ENCODE results near the gene SDK1. TPM values are rescaled to one million over a fixed set of nuclear protein-coding genes. Genes with fewer than 3 reads are reported as not detected.

The SDK1 gene
- total RNA-seq, 4 donors from 2014 or later, result 1.3 to 5.0 (median 2.0) TPM

GRCh38 chr7:3795141-3795540, 494.1 kb downstream of the SDK1 start:
- DNase-seq, result no peak
- Histone ChIP-seq H3K4me1 (no peaks in the 10 kb centered on the region), H3K9me3 (no peaks in the 10 kb centered on the region), H3K27me3 (no peaks in the 10 kb centered on the region), H3K36me3 (no peaks in the 10 kb centered on the region), H3K27ac (no peak overlapping the region), H3K4me3 (replicated peaks in 1 of 3) (no peak overlapping the region)
- WGBS, 2 donors, result 90 to 94% methylated on average over 4 of the region's 4 CpGs
- TF ChIP-seq CTCF (IDR thresholded peaks at IDR 0.05) (no peak), POLR2A (IDR thresholded peaks at IDR 0.05) (no peak)
- intact Hi-C loops (cut with DNase I), result no loop called here

GRCh38 chr7:3795781-3796180, 494.7 kb downstream of the SDK1 start:
- no peaks in the 10 kb centered on the region for H3K27me3 ChIP-seq
- no peak overlapping the region for H3K4me3 ChIP-seq (replicated peaks in 1 of 3)
- no peak for TF ChIP-seq CTCF (IDR thresholded peaks at IDR 0.05)
- TF ChIP-seq POLR2A (IDR thresholded peaks at IDR 0.05), result no peak
- WGBS, 2 donors, result 82 to 87% methylated on average over 3 of the region's 3 CpGs
- DNase-seq, result no peak
- H3K4me1 ChIP-seq, result no peaks in the 10 kb centered on the region
- no peaks in the 10 kb centered on the region for H3K36me3 ChIP-seq
- H3K9me3 ChIP-seq, result no peaks in the 10 kb centered on the region
- intact Hi-C loops (cut with DNase I), result no loop called here
- no peak overlapping the region for H3K27ac ChIP-seq

GRCh38 chr7:3805151-3805550, 504.1 kb downstream of the SDK1 start:
- no peaks in the 10 kb centered on the region for H3K36me3 ChIP-seq
- no peak for DNase-seq
- no peak overlapping the region for H3K4me3 ChIP-seq (replicated peaks in 1 of 3)
- 83 to 91% methylated on average over 3 of the region's 3 CpGs for WGBS, 2 donors
- H3K4me1 ChIP-seq, result no peaks in the 10 kb centered on the region
- H3K9me3 ChIP-seq, result no peaks in the 10 kb centered on the region
- no peak overlapping the region for H3K27ac ChIP-seq
- TF ChIP-seq CTCF (IDR thresholded peaks at IDR 0.05), result no peak
- no peak for TF ChIP-seq POLR2A (IDR thresholded peaks at IDR 0.05)
- H3K27me3 ChIP-seq, result no peaks in the 10 kb centered on the region
- intact Hi-C loops (cut with DNase I), result no loop called here

GRCh38 chr7:3806516-3806915, 505.5 kb downstream of the SDK1 start:
- TF ChIP-seq CTCF (IDR thresholded peaks at IDR 0.05) (no peak), POLR2A (IDR thresholded peaks at IDR 0.05) (no peak)
- Histone ChIP-seq H3K9me3 (no peaks in the 10 kb centered on the region), H3K4me1 (no peaks in the 10 kb centered on the region), H3K36me3 (no peaks in the 10 kb centered on the region), H3K4me3 (replicated peaks in 1 of 3) (no peak overlapping the region), H3K27ac (no peak overlapping the region), H3K27me3 (no peaks in the 10 kb centered on the region)
- WGBS, 2 donors, result 90% methylated on average over 8 of the region's 8 CpGs
- intact Hi-C loops (cut with DNase I), result no loop called here
- DNase-seq, result no peak

GRCh38 chr7:3807824-3808223, 506.8 kb downstream of the SDK1 start:
- DNase-seq, result no peak
- Histone ChIP-seq H3K4me3 (replicated peaks in 1 of 3) (no peak overlapping the region), H3K27ac (no peak overlapping the region), H3K9me3 (no peaks in the 10 kb centered on the region), H3K4me1 (no peaks in the 10 kb centered on the region), H3K27me3 (no peaks in the 10 kb centered on the region), H3K36me3 (no peaks in the 10 kb centered on the region)
- intact Hi-C loops (cut with DNase I), result no loop called here
- TF ChIP-seq CTCF (IDR thresholded peaks at IDR 0.05) (no peak), POLR2A (IDR thresholded peaks at IDR 0.05) (no peak)
- 90 to 95% methylated on average over 9 of the region's 9 CpGs for WGBS, 2 donors
